ENCODE measurements around the gene MICAL3.

The MICAL3 gene

GRCh38 chr22:17815703-17816254, 208.6 kb downstream of the MICAL3 start:
- Histone ChIP-seq H3K9me3 (replicated peaks; ENCODE audit: insufficient read depth, low read length) (no peaks in the 10 kb centered on the region), H2AFZ (ENCODE audit: low read length) (no peak overlapping the region), H3K9me2 (replicated peaks; ENCODE audit: insufficient read depth, low read length) (no peaks in the 10 kb centered on the region), H3K79me2 (ENCODE audit: low read length) (no peaks in the 10 kb centered on the region), H3K4me2 (ENCODE audit: low read depth, low read length) (no peak overlapping the region), H3K4me1 (ENCODE audit: low read length) (no peaks in the 10 kb centered on the region), H3F3A (ENCODE audit: insufficient read depth, low read length) (no peaks in the 10 kb centered on the region), H3K27ac (ENCODE audit: low read length) (no peak overlapping the region), H3K27me3 (replicated peaks; ENCODE audit: insufficient read depth, low read length) (no peaks in the 10 kb centered on the region), H4K20me1 (ENCODE audit: insufficient read depth, low read length) (no peaks in the 10 kb centered on the region), H3K4me3 (ENCODE audit: low read length) (no peak overlapping the region), H3K9ac (ENCODE audit: low read length) (no peak overlapping the region), H3K36me3 (replicated peaks; ENCODE audit: insufficient read depth, low read length) (no peaks in the 10 kb centered on the region)
- TF ChIP-seq EZH2phosphoT487 (IDR thresholded peaks at IDR 0.05; ENCODE audit: low read length) (no peak), CTCF (IDR thresholded peaks at IDR 0.05; ENCODE audit: low read length) (no peak), EZH2 (optimal IDR thresholded peaks at IDR 0.05; ENCODE audit: low read depth, low read length) (no peak)
- no peak for DNase-seq

GRCh38 chr22:17814830-17815229, 209.5 kb downstream of the MICAL3 start:
- no peak overlapping the region for H2AFZ ChIP-seq (ENCODE audit: low read length)
- no peaks in the 10 kb centered on the region for H4K20me1 ChIP-seq (ENCODE audit: insufficient read depth, low read length)
- H3K4me2 ChIP-seq (ENCODE audit: low read depth, low read length) = no peak overlapping the region
- H3K27ac ChIP-seq (ENCODE audit: low read length) = no peak overlapping the region
- H3K79me2 ChIP-seq (ENCODE audit: low read length) = no peaks in the 10 kb centered on the region
- H3K9me3 ChIP-seq (replicated peaks; ENCODE audit: insufficient read depth, low read length) = no peaks in the 10 kb centered on the region
- TF ChIP-seq EZH2phosphoT487 (IDR thresholded peaks at IDR 0.05; ENCODE audit: low read length) (no peak), EZH2 (optimal IDR thresholded peaks at IDR 0.05; ENCODE audit: low read depth, low read length) (no peak)
- H3K9ac ChIP-seq (ENCODE audit: low read length) = no peak overlapping the region
- no peak for DNase-seq
- no peaks in the 10 kb centered on the region for H3F3A ChIP-seq (ENCODE audit: insufficient read depth, low read length)
- H3K4me1 ChIP-seq (ENCODE audit: low read length) = no peaks in the 10 kb centered on the region
- no peaks in the 10 kb centered on the region for H3K27me3 ChIP-seq (replicated peaks; ENCODE audit: insufficient read depth, low read length)
- H3K4me3 ChIP-seq (ENCODE audit: low read length) = no peak overlapping the region
- H3K36me3 ChIP-seq (replicated peaks; ENCODE audit: insufficient read depth, low read length) = no peaks in the 10 kb centered on the region
- H3K9me2 ChIP-seq (replicated peaks; ENCODE audit: insufficient read depth, low read length) = no peaks in the 10 kb centered on the region

GRCh38 chr22:17814084-17814483, 210.3 kb downstream of the MICAL3 start:
- no peak overlapping the region for H2AFZ ChIP-seq (ENCODE audit: low read length)
- no peak overlapping the region for H3K9ac ChIP-seq (ENCODE audit: low read length)
- H3K4me1 ChIP-seq (ENCODE audit: low read length) = no peaks in the 10 kb centered on the region
- H3K9me3 ChIP-seq (replicated peaks; ENCODE audit: insufficient read depth, low read length) = no peaks in the 10 kb centered on the region
- H3K79me2 ChIP-seq (ENCODE audit: low read length) = no peaks in the 10 kb centered on the region
- H3K27me3 ChIP-seq (replicated peaks; ENCODE audit: insufficient read depth, low read length) = no peaks in the 10 kb centered on the region
- no peaks in the 10 kb centered on the region for H3F3A ChIP-seq (ENCODE audit: insufficient read depth, low read length)
- DNase-seq = no peak
- no peak overlapping the region for H3K4me3 ChIP-seq (ENCODE audit: low read length)
- TF ChIP-seq EZH2 (optimal IDR thresholded peaks at IDR 0.05; ENCODE audit: low read depth, low read length) (no peak), CTCF (IDR thresholded peaks at IDR 0.05; ENCODE audit: low read length) (no peak), EZH2phosphoT487 (IDR thresholded peaks at IDR 0.05; ENCODE audit: low read length) (no peak)
- H4K20me1 ChIP-seq (ENCODE audit: insufficient read depth, low read length) = no peaks in the 10 kb centered on the region
- no peak overlapping the region for H3K4me2 ChIP-seq (ENCODE audit: low read depth, low read length)
- no peaks in the 10 kb centered on the region for H3K36me3 ChIP-seq (replicated peaks; ENCODE audit: insufficient read depth, low read length)
- no peaks in the 10 kb centered on the region for H3K9me2 ChIP-seq (replicated peaks; ENCODE audit: insufficient read depth, low read length)
- no peak overlapping the region for H3K27ac ChIP-seq (ENCODE audit: low read length)

- no peaks in the 10 kb centered on the region for H3K27me3 ChIP-seq (replicated peaks; ENCODE audit: insufficient read depth, low read length)
- no peak overlapping the region for H3K4me3 ChIP-seq (ENCODE audit: low read length)
- TF ChIP-seq CTCF (IDR thresholded peaks at IDR 0.05; ENCODE audit: low read length) = no peak
- no peak for TF ChIP-seq EZH2phosphoT487 (IDR thresholded peaks at IDR 0.05; ENCODE audit: low read length)
- TF ChIP-seq EZH2 (optimal IDR thresholded peaks at IDR 0.05; ENCODE audit: low read depth, low read length) = no peak
- no peak overlapping the region for H3K27ac ChIP-seq (ENCODE audit: low read length)
- H3K9me3 ChIP-seq (replicated peaks; ENCODE audit: insufficient read depth, low read length) = no peaks in the 10 kb centered on the region
- H3K4me1 ChIP-seq (ENCODE audit: low read length) = no peaks in the 10 kb centered on the region
- no peaks in the 10 kb centered on the region for H3K9me2 ChIP-seq (replicated peaks; ENCODE audit: insufficient read depth, low read length)
- H3K79me2 ChIP-seq (ENCODE audit: low read length) = no peaks in the 10 kb centered on the region
- H2AFZ ChIP-seq (ENCODE audit: low read length) = no peak overlapping the region
- no peak overlapping the region for H3K9ac ChIP-seq (ENCODE audit: low read length)
- no peaks in the 10 kb centered on the region for H3F3A ChIP-seq (ENCODE audit: insufficient read depth, low read length)
- DNase-seq = no peak
- H3K4me2 ChIP-seq (ENCODE audit: low read depth, low read length) = no peak overlapping the region
- no peaks in the 10 kb centered on the region; the same call in 1 of the 2 replicates for H3K36me3 ChIP-seq (replicated peaks; ENCODE audit: insufficient read depth, low read length)
- H4K20me1 ChIP-seq (ENCODE audit: insufficient read depth, low read length) = no peaks in the 10 kb centered on the region
Observed at GRCh38 chr22:17811119-17811518, 213.2 kb downstream of the MICAL3 start.

Measured in MM.1S (cell line).